ENCODE measurements around the gene SLC39A11. TPM values are rescaled to one million over a fixed set of nuclear protein-coding genes. Genes with fewer than 3 reads are reported as not detected.
A peak's percentile ranks its signal among the peaks of the same experiment; 100 is the strongest.
"Not testable (repeated sequence)": the region's sequence is repeated elsewhere in the genome, so short reads cannot be mapped to it uniquely, and the experiment has no call there.

SLC39A11 gene
- total RNA-seq, 2 experiments from 2014 or later, result 9.7 to 12.2 TPM

- no peaks in the 10 kb centered on the region for H3K36me3 Mint-ChIP-seq (ENCODE audit: low read depth)
- ATAC-seq (ENCODE audit: poor library complexity) (no peak), DNase-seq (no peak)
- H3K4me3 Mint-ChIP-seq, result no peak overlapping the region
- H3K27ac Mint-ChIP-seq, result no peak overlapping the region
- no peaks in the 10 kb centered on the region for H3K9me3 Mint-ChIP-seq
- no peaks in the 10 kb centered on the region for H3K9me3 ChIP-seq (ENCODE audit: control insufficient read depth in 1 of 2, insufficient read depth in 1 of 2, low read length in 2 of 2)
- POLR2A ChIA-PET, result no interaction called here
- no peak overlapping the region for H3K4me3 ChIP-seq (ENCODE audit: low read length)
- peaks cover 8% of the 10 kb centered on the region for H3K4me1 Mint-ChIP-seq (ENCODE audit: low read depth)
- no peaks in the 10 kb centered on the region for H3K27me3 ChIP-seq (ENCODE audit: control insufficient read depth in 1 of 2, insufficient read depth in 2 of 2, low read length in 2 of 2)
- H3K4me1 ChIP-seq (ENCODE audit: insufficient read depth, low read length), result peaks cover 13% of the 10 kb centered on the region
- peaks cover 12% of the 10 kb centered on the region for H3K27me3 Mint-ChIP-seq
- no peak for TF ChIP-seq CTCF (IDR thresholded peaks at IDR 0.05)
- CTCF ChIA-PET, result no interaction called here
- H3K27ac ChIP-seq (ENCODE audit: low read depth in 1 of 2, low read length in 2 of 2), result no peak overlapping the region
- intact Hi-C loops (cut with DNase I, micrococcal nuclease), result no loop called here
- no peaks in the 10 kb centered on the region for H3K36me3 ChIP-seq (ENCODE audit: insufficient read depth, low read length)
Measured at GRCh38 chr17:72639711-72640110, 452.8 kb downstream of the SLC39A11 start.

GRCh38 chr17:72638932-72639331 is 453.6 kb downstream of the SLC39A11 start:
- H3K36me3 Mint-ChIP-seq (ENCODE audit: low read depth); H3K9me3 ChIP-seq (ENCODE audit: control insufficient read depth in 1 of 2, insufficient read depth in 1 of 2, low read length in 2 of 2); H3K27ac ChIP-seq (ENCODE audit: low read depth in 1 of 2, low read length in 2 of 2); H3K27ac Mint-ChIP-seq; CTCF ChIA-PET; POLR2A ChIA-PET; H3K9me3 Mint-ChIP-seq; H3K4me3 Mint-ChIP-seq; H3K36me3 ChIP-seq (ENCODE audit: insufficient read depth, low read length); H3K27me3 ChIP-seq (ENCODE audit: control insufficient read depth in 1 of 2, insufficient read depth in 2 of 2, low read length in 2 of 2); intact Hi-C loops (cut with DNase I, micrococcal nuclease); ATAC-seq (ENCODE audit: poor library complexity); DNase-seq; H3K4me3 ChIP-seq (ENCODE audit: low read length): not testable (repeated sequence)
- Mint-ChIP-seq H3K4me1 (ENCODE audit: low read depth) (peaks cover 15% of the 10 kb centered on the region), H3K27me3 (peaks cover 12% of the 10 kb centered on the region)
- H3K4me1 ChIP-seq (ENCODE audit: insufficient read depth, low read length), result peaks cover 17% of the 10 kb centered on the region

GRCh38 chr17:72635034-72635635 is 457.4 kb downstream of the SLC39A11 start:
- no peaks in the 10 kb centered on the region for H3K9me3 ChIP-seq (ENCODE audit: control insufficient read depth in 1 of 2, insufficient read depth in 1 of 2, low read length in 2 of 2)
- TF ChIP-seq CTCF (IDR thresholded peaks at IDR 0.05), result no peak
- ChIA-PET POLR2A (interaction anchor here (0.8 kb wide), 1 partner anchor 47 kb away, joined by 3 read pairs; no protein-coding TSS in a partner anchor), CTCF (no interaction called here)
- peaks cover 21% of the 10 kb centered on the region for H3K4me1 Mint-ChIP-seq (ENCODE audit: low read depth)
- no peak overlapping the region for H3K4me3 ChIP-seq (ENCODE audit: low read length)
- H3K36me3 ChIP-seq (ENCODE audit: insufficient read depth, low read length), result no peaks in the 10 kb centered on the region
- H3K36me3 Mint-ChIP-seq (ENCODE audit: low read depth), result no peaks in the 10 kb centered on the region
- H3K4me3 Mint-ChIP-seq, result peak overlapping the region; percentile 44
- H3K4me1 ChIP-seq (ENCODE audit: insufficient read depth, low read length), result peaks cover 17% of the 10 kb centered on the region
- no peaks in the 10 kb centered on the region for H3K9me3 Mint-ChIP-seq
- no peaks in the 10 kb centered on the region for H3K27me3 Mint-ChIP-seq
- intact Hi-C loops (cut with DNase I, micrococcal nuclease), result no loop called here
- H3K27ac ChIP-seq (ENCODE audit: low read depth in 1 of 2, low read length in 2 of 2), result peak overlapping the region in 1 of 2 donors; percentile 50
- peak overlapping the region; percentile 25 for H3K27ac Mint-ChIP-seq
- no peak for ATAC-seq (ENCODE audit: poor library complexity)
- DNase-seq, result no peak
- H3K27me3 ChIP-seq (ENCODE audit: control insufficient read depth in 1 of 2, insufficient read depth in 2 of 2, low read length in 2 of 2), result no peaks in the 10 kb centered on the region

- ATAC-seq (ENCODE audit: poor library complexity), result peak; percentile 66
- TF ChIP-seq CTCF (IDR thresholded peaks at IDR 0.05), result no peak
- H3K27me3 Mint-ChIP-seq, result no peaks in the 10 kb centered on the region
- no peaks in the 10 kb centered on the region for H3K36me3 Mint-ChIP-seq (ENCODE audit: low read depth)
- ChIA-PET CTCF (no interaction called here), POLR2A (interaction anchor here (0.8 kb wide), 1 partner anchor 47 kb away, joined by 3 read pairs; no protein-coding TSS in a partner anchor)
- Histone ChIP-seq H3K27ac (ENCODE audit: low read depth in 1 of 2, low read length in 2 of 2) (peak overlapping the region in 1 of 2 donors; percentile 50), H3K4me3 (ENCODE audit: low read length) (no peak overlapping the region), H3K27me3 (ENCODE audit: control insufficient read depth in 1 of 2, insufficient read depth in 2 of 2, low read length in 2 of 2) (no peaks in the 10 kb centered on the region), H3K36me3 (ENCODE audit: insufficient read depth, low read length) (no peaks in the 10 kb centered on the region), H3K4me1 (ENCODE audit: insufficient read depth, low read length) (peaks cover 17% of the 10 kb centered on the region), H3K9me3 (ENCODE audit: control insufficient read depth in 1 of 2, insufficient read depth in 1 of 2, low read length in 2 of 2) (no peaks in the 10 kb centered on the region)
- intact Hi-C loops (cut with DNase I, micrococcal nuclease), result no loop called here
- DNase-seq, result peak in 8 of 14 experiments; percentile 1 to 46 (median 14)
- peaks cover 21% of the 10 kb centered on the region for H3K4me1 Mint-ChIP-seq (ENCODE audit: low read depth)
- H3K9me3 Mint-ChIP-seq, result no peaks in the 10 kb centered on the region
- peak overlapping the region; percentile 44 for H3K4me3 Mint-ChIP-seq
- H3K27ac Mint-ChIP-seq, result peak overlapping the region; percentile 25
Measured at GRCh38 chr17:72634621-72635020, 457.9 kb downstream of the SLC39A11 start.
